Smooth muscle cell (in vitro differentiated cells): ENCODE measurements around the gene LPIN3. TPM values are rescaled to one million over a fixed set of nuclear protein-coding genes. Genes with fewer than 3 reads are reported as not detected.
A peak's percentile ranks its signal among the peaks of the same experiment; 100 is the strongest.

Experiments
- DNase-seq: peaks from one replicate; lab custom pipeline; 2025; ENCODE audit not compliant: unreplicated experiment; lab: John Stamatoyannopoulos, UW
- H2AFZ ChIP-seq: fragments of 200-600 bp; sonication (generic); 2 replicates; pipeline ENCODE4 v1.6.0; 2016; ENCODE audit warnings: antibody characterized with exemption, low read depth, mild to moderate bottlenecking
- H3F3A ChIP-seq: fragments of 200-600 bp; sonication (generic); 2 replicates; pipeline ENCODE4 v1.6.0; 2017; ENCODE audit warnings: antibody characterized with exemption, low read depth
- H3K27ac ChIP-seq: fragments of 200-600 bp; sonication (generic); 2 replicates; pipeline ENCODE4 v1.5.1; 2016; ENCODE audit warnings: low read depth, mild to moderate bottlenecking
- H3K27me3 ChIP-seq: fragments of 200-600 bp; sonication (generic); 2 replicates; pipeline ENCODE4 v1.6.1; 2016; ENCODE audit warnings: low read depth, mild to moderate bottlenecking
- H3K36me3 ChIP-seq: fragments of 200-600 bp; sonication (generic); 2 replicates; pipeline ENCODE4 v1.5.1; 2016; ENCODE audit warnings: low read depth
- H3K4me1 ChIP-seq: fragments of 200-600 bp; sonication (generic); 2 replicates; pipeline ENCODE4 v1.5.1; 2016; ENCODE audit warnings: low read depth
- H3K4me2 ChIP-seq: fragments of 200-600 bp; sonication (generic); 2 replicates; pipeline ENCODE4 v1.6.0; 2016; ENCODE audit warnings: mild to moderate bottlenecking
- H3K4me3 ChIP-seq: fragments of 200-600 bp; sonication (generic); 2 replicates; pipeline ENCODE4 v1.5.1; 2016; ENCODE audit warnings: mild to moderate bottlenecking
- H3K79me2 ChIP-seq: fragments of 200-600 bp; sonication (generic); 2 replicates; pipeline ENCODE4 v1.6.0; 2016; ENCODE audit warnings: low read depth, mild to moderate bottlenecking
- H3K9ac ChIP-seq: fragments of 200-600 bp; sonication (generic); 2 replicates; pipeline ENCODE4 v1.6.0; 2016; ENCODE audit warnings: low read depth
- H3K9me3 ChIP-seq: fragments of 200-600 bp; sonication (generic); replicated peaks from 2 replicates; pipeline ENCODE4 v1.5.1; 2016; ENCODE audit warnings: low read depth
- H4K20me1 ChIP-seq: fragments of 200-600 bp; sonication (generic); 2 replicates; pipeline ENCODE4 v1.6.0; 2016; ENCODE audit warnings: low read depth
- WGBS: methylation state at CpG from one replicate; pipeline ENCODE4 v1.1.7; 2016; ENCODE audit warnings: low lambda C conversion rate; 5-methylcytosine and 5-hydroxymethylcytosine counted together
- polyA plus RNA-seq: library from polyadenylated mRNA; unstranded; fragments of >200 nt; fragmentation: Nextera tagmentation; extraction: Ambion mirVana; gene quantifications from 2 replicates; pipeline ENCODE4 v1.2.1, GENCODE V29; 2016
- total RNA-seq: library from RNA; depleted of rRNA; stranded (reverse); fragments of >200 nt; gene quantifications from 2 replicates; pipeline ENCODE4 v1.2.3, GENCODE V29; 2014
- TF ChIP-seq, protein P1 (sequence below): fragments of 200-600 bp; sonication (generic); IDR thresholded peaks from 2 replicates; pipeline ENCODE4 v1.5.1; 2017; ENCODE audit warnings: borderline replicate concordance, mild to moderate bottlenecking, antibody characterized with exemption; ENCODE audit not compliant: insufficient read depth, poor library complexity, severe bottlenecking

LPIN3 gene
- total and polyA plus RNA-seq, 2 experiments from 2014 or later = 6.9 to 12.5 TPM

DNA sequence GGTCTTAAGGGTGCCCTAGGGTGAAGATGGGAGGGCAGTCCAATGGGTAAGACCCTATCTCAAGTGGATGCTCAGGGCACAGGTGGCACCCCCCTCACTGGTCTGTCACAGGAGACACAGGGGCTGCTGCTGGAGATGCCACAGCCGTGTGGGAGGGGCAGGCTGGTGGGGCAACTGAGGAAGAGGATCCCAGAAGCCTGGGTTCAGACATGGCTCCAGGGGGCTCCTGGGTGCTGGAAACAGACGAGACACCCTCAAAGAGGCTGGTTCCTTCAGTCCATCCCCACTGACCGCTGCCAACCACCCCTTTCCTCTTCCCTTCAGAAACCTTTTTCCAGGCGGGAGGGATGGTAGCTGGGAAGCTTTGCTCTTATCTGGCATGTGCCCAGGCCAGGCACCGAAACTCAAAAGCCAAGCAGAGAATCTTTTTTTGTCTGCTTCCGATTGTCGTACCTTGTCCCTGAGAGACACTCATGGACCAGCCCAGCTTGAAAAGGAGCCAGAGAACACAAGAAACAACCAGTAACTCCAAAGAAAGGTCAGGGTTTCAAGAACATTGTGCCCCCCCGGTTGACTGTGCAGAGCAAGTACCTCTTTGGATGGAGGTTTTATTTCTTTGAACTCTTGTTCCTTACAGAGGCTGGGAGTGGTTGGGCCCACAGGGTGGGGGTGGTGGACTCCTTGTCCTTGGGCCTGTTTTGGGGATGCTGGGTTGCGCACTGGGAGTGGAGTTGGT is 54.5 kb downstream of the LPIN3 start:
- DNase-seq = no peak
- H3K9me3 ChIP-seq = no peaks in the 10 kb centered on the region
- no peaks in the 10 kb centered on the region for H4K20me1 ChIP-seq
- H3K4me1 ChIP-seq = peaks cover 12% of the 10 kb centered on the region
- 95% methylated on average over 9 of the region's 9 CpGs for WGBS
- H3K4me3 ChIP-seq = no peak overlapping the region
- H2AFZ ChIP-seq = no peak overlapping the region
- no peaks in the 10 kb centered on the region for H3F3A ChIP-seq
- H3K9ac ChIP-seq = no peak overlapping the region
- no peak overlapping the region for H3K4me2 ChIP-seq
- H3K36me3 ChIP-seq = no peaks in the 10 kb centered on the region
- no peaks in the 10 kb centered on the region for H3K79me2 ChIP-seq
- H3K27me3 ChIP-seq = no peaks in the 10 kb centered on the region
- no peak overlapping the region for H3K27ac ChIP-seq
- TF ChIP-seq, protein P1, sequence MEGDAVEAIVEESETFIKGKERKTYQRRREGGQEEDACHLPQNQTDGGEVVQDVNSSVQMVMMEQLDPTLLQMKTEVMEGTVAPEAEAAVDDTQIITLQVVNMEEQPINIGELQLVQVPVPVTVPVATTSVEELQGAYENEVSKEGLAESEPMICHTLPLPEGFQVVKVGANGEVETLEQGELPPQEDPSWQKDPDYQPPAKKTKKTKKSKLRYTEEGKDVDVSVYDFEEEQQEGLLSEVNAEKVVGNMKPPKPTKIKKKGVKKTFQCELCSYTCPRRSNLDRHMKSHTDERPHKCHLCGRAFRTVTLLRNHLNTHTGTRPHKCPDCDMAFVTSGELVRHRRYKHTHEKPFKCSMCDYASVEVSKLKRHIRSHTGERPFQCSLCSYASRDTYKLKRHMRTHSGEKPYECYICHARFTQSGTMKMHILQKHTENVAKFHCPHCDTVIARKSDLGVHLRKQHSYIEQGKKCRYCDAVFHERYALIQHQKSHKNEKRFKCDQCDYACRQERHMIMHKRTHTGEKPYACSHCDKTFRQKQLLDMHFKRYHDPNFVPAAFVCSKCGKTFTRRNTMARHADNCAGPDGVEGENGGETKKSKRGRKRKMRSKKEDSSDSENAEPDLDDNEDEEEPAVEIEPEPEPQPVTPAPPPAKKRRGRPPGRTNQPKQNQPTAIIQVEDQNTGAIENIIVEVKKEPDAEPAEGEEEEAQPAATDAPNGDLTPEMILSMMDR = no peak

DNA sequence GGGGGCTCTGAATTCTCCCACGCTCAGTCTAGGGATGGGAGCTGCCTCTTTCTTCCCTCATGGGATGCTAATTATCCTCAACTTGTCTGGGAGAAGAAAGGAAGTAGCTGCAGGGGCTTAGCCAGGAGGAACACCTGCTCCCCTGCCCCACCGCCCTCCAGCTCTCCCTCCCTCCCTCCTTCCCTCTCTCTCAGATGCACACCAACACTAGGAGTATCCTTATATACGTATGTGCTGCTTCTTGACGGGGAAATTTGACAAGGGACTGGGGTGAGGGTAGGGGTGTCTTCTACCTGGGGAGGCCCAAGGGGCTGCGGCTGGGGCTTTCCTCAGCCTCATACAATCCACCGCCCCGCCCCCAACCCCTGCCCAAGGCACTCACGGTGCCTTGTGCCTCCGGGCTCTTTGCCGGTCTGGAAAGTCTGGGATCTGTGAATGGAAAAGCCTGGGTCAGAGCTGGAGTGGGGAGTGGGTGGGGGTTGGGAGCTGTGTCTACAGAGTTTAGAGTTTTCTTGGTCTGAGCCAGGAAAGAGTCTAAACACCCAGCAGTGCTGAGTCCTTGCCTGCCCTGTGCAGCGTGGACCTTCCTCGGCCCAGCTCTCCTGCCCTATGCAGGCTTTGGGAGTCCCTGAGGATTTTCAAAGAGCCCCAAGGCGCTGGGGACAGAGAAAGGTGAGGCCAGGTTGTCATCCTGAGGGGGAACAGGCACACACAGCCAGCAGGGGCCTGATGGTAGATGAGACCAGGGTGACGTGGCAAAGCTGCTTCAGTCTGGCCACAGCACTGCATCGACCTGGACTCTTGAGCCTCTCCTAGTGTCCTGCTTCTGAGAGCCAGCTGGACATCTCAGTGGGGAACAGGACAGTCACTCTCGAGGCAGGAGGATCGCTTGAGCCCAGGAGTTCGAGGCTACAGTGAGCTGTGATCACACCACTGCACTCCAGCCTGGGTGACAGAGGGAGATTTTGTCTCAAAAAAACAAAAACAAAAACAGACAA is 55.3 kb downstream of the LPIN3 start:
- WGBS = 58% methylated on average over 16 of the region's 18 CpGs
- Histone ChIP-seq H3K4me1 (peaks cover 12% of the 10 kb centered on the region), H3K9ac (no peak overlapping the region), H3K27ac (no peak overlapping the region), H3K4me3 (no peak overlapping the region), H3K79me2 (no peaks in the 10 kb centered on the region), H4K20me1 (no peaks in the 10 kb centered on the region), H3K9me3 (no peaks in the 10 kb centered on the region), H3F3A (no peaks in the 10 kb centered on the region), H3K36me3 (no peaks in the 10 kb centered on the region), H3K4me2 (no peak overlapping the region), H2AFZ (no peak overlapping the region), H3K27me3 (no peaks in the 10 kb centered on the region)
- TF ChIP-seq, protein P1 = no peak
- no peak for DNase-seq

DNA sequence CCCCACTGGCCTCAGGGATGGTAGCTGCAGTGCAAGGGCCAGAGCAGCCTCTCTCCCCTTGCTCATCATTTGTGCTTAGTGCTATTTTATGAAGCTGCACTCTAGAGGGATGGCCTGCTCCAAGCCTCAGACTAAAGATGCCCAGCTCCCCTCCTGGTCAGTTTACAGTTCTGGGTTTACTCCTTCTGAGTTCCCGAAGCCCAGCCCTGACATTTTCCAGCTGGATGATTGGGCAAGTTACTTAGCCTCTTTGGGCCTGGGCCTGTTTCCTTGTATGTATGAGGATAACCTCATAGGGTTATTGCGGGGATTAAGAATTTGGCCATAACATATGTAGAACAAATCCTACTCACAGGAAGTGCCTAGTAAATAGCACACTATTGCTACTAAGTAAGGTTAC is 57.8 kb downstream of the LPIN3 start:
- Histone ChIP-seq H3K4me3 (no peak overlapping the region), H3F3A (no peaks in the 10 kb centered on the region), H3K9me3 (no peaks in the 10 kb centered on the region), H3K9ac (no peak overlapping the region), H4K20me1 (no peaks in the 10 kb centered on the region), H3K4me1 (peaks cover 12% of the 10 kb centered on the region), H3K27ac (peak overlapping the region; percentile 9), H3K27me3 (no peaks in the 10 kb centered on the region), H2AFZ (no peak overlapping the region), H3K36me3 (no peaks in the 10 kb centered on the region), H3K79me2 (no peaks in the 10 kb centered on the region), H3K4me2 (no peak overlapping the region)
- no peak for DNase-seq
- TF ChIP-seq, protein P1 = no peak
- 30% methylated on average over 2 of the region's 2 CpGs for WGBS
